ENCODE results near the gene CRNN. TPM values are rescaled to one million over a fixed set of nuclear protein-coding genes. Genes with fewer than 3 reads are reported as not detected.

Gene CRNN
- total RNA-seq (ENCODE audit: low replicate concordance): not detected in 2 replicates

DNA sequence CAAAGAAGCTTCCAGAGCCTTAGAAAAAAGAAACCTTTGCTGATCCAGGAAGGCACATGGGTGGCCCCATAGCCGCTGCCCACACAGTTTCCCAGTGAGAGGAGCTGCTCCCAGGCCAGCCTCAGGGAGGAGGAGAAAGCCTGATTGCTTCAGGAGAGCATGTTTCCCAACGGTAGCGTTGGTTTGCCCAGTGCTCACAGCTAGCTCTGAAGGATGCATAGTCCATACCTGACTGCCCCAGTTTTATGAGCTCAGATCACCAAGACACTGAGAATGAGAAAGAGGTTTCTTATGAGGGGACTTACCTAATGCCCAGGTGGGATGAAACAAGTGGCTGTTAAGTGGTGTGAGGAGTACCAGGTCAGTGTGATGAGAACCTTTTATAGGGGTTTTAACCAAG is at the start of gene CRNN:
TSS of gene CRNN (minus strand) at position 355 of the 400 bp plus-strand sequence. CDS start 2,030 bp downstream, outside the sequence.
- no peak within 1 kb of the TSS for H3K4me3 ChIP-seq (ENCODE audit: low read depth, low read length)
- DNase-seq (ENCODE audit: low read depth): no peak
- TF ChIP-seq, protein P1, sequence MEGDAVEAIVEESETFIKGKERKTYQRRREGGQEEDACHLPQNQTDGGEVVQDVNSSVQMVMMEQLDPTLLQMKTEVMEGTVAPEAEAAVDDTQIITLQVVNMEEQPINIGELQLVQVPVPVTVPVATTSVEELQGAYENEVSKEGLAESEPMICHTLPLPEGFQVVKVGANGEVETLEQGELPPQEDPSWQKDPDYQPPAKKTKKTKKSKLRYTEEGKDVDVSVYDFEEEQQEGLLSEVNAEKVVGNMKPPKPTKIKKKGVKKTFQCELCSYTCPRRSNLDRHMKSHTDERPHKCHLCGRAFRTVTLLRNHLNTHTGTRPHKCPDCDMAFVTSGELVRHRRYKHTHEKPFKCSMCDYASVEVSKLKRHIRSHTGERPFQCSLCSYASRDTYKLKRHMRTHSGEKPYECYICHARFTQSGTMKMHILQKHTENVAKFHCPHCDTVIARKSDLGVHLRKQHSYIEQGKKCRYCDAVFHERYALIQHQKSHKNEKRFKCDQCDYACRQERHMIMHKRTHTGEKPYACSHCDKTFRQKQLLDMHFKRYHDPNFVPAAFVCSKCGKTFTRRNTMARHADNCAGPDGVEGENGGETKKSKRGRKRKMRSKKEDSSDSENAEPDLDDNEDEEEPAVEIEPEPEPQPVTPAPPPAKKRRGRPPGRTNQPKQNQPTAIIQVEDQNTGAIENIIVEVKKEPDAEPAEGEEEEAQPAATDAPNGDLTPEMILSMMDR (IDR thresholded peaks at IDR 0.05; ENCODE audit: insufficient read depth, low read length): no peak

DNA sequence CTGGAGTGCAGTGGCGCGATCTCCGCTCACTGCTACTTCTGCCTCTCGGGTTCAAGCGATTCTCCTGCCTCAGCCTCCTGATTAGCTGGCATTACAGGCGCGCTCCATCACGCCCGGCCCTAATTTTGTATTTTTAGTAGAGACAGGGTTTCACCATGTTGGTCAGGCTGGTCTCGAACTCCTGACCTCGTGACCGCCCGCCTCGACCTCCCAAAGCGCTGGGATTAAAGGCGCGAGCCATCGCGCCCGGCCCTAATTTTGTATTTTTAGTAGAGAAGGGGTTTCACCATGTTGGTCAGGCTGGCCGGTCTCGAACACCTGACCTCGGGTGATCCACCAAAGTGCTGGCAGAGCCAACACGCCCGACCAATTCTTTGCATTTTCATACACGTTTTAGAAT is 48.6 kb upstream of the CRNN start:
- no peak overlapping the region for H3K4me3 ChIP-seq (ENCODE audit: low read depth, low read length)
- no peak for DNase-seq (ENCODE audit: low read depth)
- TF ChIP-seq, protein P1 (IDR thresholded peaks at IDR 0.05; ENCODE audit: insufficient read depth, low read length): no peak

DNA sequence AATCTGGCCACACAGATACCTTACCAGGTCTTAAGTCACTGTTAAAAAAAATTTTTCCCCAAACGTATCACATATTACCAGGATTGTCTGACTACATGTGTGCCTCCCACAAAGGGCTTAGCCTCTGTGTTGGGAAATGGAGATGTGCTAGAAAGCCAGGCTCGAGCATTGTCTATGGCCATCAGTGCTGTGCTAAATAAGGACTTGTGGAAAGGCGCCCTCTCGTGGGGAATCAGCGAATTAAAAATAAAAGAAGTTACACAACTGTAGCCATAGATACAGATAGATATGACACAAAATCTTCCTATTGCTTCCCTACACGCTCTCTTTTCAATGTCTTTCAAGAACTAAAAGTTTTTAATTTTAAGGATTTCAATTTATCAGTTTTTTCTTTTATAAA is 47.5 kb upstream of the CRNN start:
- TF ChIP-seq, protein P1 (IDR thresholded peaks at IDR 0.05; ENCODE audit: insufficient read depth, low read length): peak; percentile 65
- H3K4me3 ChIP-seq (ENCODE audit: low read depth, low read length): no peak overlapping the region
- peak; percentile 77 for DNase-seq (ENCODE audit: low read depth)

DNA sequence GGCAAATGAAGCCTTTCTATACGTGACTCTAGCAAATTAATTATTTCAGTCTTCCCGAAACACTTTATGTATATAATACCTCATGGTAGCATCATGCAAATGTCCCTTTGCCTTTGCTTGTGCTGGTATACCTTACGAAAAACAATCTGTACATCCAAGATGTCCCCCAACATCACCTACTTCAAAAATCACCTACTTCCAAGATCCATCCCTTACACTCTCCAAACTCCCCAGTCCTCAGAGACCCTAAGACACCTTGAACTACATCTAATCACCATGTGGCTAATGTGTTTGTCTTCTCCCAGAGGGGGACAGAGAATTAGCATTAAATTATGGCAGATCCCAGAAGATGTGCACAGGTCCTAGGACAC is 46.5 kb upstream of the CRNN start:
- TF ChIP-seq, protein P1 (IDR thresholded peaks at IDR 0.05; ENCODE audit: insufficient read depth, low read length): no peak
- DNase-seq (ENCODE audit: low read depth): no peak
- H3K4me3 ChIP-seq (ENCODE audit: low read depth, low read length): no peak overlapping the region

DNA sequence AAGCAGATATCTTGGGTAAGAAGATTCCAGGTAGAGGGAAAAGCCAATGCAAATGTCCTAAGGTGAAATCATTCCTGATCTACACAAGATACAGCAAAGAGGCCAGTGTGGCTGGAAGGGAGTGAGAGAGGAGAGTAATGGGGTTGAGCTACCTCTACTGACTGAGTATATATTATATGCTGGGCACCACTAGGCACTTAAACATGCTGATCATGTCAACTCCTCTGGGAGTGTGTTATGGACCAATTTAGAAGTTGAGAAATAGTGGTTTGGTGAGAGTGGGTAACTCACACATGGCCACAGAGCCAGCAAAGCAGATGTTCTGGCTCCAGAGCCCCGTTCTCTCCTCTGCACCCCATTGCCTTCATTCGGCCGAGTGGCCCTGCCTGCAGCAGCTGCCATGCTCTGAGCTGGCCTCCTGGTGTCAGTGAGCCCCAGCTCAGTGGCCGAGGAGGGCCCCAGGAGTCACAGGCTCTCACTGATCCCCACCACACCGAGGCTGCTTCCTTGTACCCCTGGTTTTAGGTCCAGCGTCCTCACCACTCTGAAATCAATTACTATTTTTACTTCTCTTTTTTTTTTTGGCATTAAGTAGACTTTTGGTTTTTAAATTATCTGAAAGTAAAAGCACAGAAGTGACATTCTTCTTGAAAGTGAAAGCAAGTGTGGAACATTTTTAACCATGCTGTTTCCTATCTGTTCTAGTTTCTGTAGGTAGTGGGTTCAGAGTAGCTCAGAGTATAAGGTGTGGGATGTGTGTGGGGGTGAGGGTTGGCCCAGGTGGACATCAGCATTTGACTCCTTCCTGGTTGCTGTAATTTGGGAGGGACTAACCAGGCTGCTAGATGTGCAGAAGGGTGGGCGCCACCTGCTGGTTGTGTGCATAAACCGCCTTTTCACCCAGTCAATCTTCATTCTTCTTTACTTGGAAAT is 45.8 kb upstream of the CRNN start:
- peak; percentile 83 for DNase-seq (ENCODE audit: low read depth)
- TF ChIP-seq, protein P1 (IDR thresholded peaks at IDR 0.05; ENCODE audit: insufficient read depth, low read length): peak; percentile 95

DNA sequence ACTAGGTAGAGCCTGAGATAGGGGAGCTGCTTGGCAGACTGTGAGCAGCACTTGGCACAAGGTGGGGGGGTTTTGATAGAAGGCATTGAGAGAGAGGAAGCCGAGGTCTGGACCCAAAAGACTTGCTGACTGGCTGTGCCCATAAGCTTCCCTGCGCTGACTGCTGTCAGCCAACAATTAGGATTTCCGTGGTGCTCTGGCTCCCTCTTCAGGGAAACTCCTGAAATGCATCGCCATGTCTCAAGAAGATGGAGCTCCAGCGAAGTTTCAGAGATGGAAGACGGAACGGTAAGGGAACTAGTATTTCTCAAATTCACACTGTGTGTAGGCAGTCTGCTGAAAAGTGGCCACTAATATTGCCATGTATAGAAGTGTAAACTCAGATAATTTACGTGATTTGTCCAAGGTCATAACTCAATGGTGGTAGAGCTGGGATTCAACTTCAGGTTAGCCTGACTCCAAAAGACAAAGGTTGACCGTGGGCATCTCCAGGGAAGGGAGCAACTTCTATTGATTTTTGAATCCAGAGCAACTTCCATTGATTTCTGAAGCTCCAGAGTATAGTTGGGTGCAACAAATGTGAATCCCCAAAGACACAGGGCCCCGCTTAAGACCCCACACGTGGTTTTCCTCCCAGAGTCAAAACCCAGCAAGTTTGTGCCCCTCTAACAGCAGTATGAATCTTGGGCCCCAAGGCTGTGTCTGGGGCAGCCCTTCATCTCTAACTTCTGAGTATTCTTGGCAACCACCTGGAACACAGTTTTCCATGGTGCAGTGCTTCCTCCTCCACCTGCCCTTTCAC is 44.5 kb upstream of the CRNN start:
- TF ChIP-seq, protein P1 (IDR thresholded peaks at IDR 0.05; ENCODE audit: insufficient read depth, low read length): peak; percentile 93
- H3K4me3 ChIP-seq (ENCODE audit: low read depth, low read length): no peak overlapping the region
- DNase-seq (ENCODE audit: low read depth): peak; percentile 87

More for the DNA sequence above, 45.8 kb upstream of the CRNN start:
- no peak overlapping the region for H3K4me3 ChIP-seq (ENCODE audit: low read depth, low read length)
